GM12875 (cell line): ENCODE data around the gene LYL1.

ENCODE experiments used
- H3K4me3 ChIP-seq: one replicate; pipeline ENCODE4 v1.5.1; 2011; ENCODE audit warnings: low read depth, low read length, control low read depth
- TF ChIP-seq, protein P1 (sequence below): IDR thresholded peaks from 2 replicates; pipeline ENCODE4 v1.5.1; 2011; ENCODE audit warnings: low read depth, mild to moderate bottlenecking, control low read depth, inconsistent platforms, low read length, moderate library complexity, borderline replicate concordance; ENCODE audit not compliant: insufficient read depth

LYL1 gene

DNA sequence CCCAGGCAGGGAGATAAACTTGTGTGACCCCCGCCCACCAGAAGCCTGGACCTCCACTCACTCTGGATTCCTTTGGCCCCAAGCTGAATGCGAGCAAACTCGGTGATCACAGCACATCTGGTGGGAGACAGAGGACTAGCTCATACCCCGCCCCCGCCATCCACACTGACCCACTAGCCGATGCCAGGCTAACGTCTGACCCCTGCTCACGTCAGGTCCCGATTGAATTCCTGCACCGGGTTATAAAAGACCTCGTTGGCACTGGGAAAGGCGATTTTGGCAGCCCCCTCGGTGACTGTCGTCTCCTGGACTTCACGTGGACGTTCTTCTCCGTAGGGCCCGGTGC is 13.3 kb upstream of the LYL1 start:
- peak overlapping the region; percentile 85 for H3K4me3 ChIP-seq
- TF ChIP-seq, protein P1, sequence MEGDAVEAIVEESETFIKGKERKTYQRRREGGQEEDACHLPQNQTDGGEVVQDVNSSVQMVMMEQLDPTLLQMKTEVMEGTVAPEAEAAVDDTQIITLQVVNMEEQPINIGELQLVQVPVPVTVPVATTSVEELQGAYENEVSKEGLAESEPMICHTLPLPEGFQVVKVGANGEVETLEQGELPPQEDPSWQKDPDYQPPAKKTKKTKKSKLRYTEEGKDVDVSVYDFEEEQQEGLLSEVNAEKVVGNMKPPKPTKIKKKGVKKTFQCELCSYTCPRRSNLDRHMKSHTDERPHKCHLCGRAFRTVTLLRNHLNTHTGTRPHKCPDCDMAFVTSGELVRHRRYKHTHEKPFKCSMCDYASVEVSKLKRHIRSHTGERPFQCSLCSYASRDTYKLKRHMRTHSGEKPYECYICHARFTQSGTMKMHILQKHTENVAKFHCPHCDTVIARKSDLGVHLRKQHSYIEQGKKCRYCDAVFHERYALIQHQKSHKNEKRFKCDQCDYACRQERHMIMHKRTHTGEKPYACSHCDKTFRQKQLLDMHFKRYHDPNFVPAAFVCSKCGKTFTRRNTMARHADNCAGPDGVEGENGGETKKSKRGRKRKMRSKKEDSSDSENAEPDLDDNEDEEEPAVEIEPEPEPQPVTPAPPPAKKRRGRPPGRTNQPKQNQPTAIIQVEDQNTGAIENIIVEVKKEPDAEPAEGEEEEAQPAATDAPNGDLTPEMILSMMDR: no peak

DNA sequence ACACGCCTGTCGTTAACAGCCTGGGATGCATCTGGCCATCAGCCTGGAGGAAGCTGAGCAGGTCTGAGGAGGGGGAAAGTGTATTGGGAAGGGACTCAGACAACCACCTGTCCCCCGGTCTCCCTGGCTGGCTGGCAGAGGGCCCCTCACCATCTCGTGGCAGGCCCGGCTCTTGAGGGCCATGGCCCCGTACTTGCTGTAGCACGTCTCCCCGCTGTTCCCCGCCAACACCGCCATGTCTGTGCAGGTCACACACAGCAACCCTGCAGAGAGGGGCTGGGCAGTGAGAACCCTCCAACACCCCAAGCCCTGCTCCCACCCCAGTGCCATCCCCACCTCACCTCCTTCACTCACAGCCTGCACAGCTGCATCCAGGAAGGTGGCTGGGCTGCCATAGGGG is 9.9 kb upstream of the LYL1 start:
- H3K4me3 ChIP-seq: no peak overlapping the region
- TF ChIP-seq, protein P1: no peak

GRCh38 chr19:13110099-13110610 is 7.5 kb upstream of the LYL1 start:
- TF ChIP-seq, protein P1: no peak
- H3K4me3 ChIP-seq: no peak overlapping the region

- TF ChIP-seq, protein P1: no peak
- no peak overlapping the region for H3K4me3 ChIP-seq
These were observed 6.9 kb upstream of the LYL1 start for GRCh38 chr19:13109361-13110098.

DNA sequence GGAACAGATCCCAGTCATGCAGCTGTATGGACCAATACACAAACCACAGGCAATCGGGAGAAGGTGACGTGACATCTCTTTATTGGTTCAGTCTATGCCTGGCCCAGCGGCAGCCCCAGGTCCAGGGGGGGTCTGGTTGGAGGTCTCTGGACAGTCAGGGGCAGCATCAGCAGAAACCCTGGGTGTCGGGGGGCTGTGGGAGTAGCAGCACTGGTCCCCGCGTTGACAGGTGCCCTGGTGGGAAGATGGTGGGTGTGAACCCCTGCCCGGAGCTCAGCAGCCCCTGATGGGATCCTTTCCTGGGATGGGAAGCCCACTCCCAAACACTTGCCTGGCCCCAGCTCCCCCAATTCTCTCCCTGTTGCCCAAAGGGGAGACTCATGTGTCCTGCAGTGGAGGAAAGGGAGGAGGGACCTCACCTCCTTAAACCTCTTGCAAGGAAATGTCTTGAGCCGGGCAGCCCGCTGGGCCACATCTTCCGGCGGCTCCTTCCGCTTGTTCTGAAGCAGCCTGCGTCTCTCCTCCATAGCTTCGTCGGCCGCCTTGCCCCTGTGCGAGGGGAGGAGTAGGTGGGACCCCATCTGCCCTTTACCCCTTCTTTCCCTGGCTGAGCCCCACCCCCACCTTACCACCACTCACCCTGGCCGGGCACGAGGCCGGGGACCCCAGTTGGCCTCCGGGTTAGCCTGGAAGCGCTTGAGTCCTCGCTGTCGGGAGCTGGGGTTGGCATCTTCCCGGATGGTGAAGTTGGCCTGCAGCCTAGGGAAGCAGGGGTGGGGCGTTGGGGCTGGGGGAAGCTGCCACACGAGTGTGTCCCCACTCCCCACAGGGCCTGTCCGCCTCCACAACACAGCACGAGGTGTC is 2.4 kb upstream of the LYL1 start:
- TF ChIP-seq, protein P1: no peak
- H3K4me3 ChIP-seq: peak overlapping the region; percentile 66

GRCh38 chr19:13104360-13104847 is 1.7 kb upstream of the LYL1 start:
- H3K4me3 ChIP-seq: peak overlapping the region; percentile 66
- TF ChIP-seq, protein P1: peak; percentile 99
